Panc1 (cell line): Measurements from ENCODE around the gene CMTM6. TPM values are rescaled to one million over a fixed set of nuclear protein-coding genes. Genes with fewer than 3 reads are reported as not detected.
A peak's percentile ranks its signal among the peaks of the same experiment; 100 is the strongest.

Experiments
- ATAC-seq: fragments of 200-7000 bp; cut with Tn5 transposase; 2 replicates; pipeline ENCODE4 v1.9.1; 2020; ENCODE audit warnings: mild to moderate bottlenecking, moderate library complexity
- BruUV-seq: library from RNA; stranded (reverse); fragments of 400-500 nt; replicated peaks from 2 replicates; lab custom pipeline; 2021; lab: Mats Ljungman, UMichigan
- CTCF ChIA-PET: fragments of 300-600 bp; sonication (Branson Sonifier 250); formaldehyde crosslinking; loops from one replicate; lab custom pipeline; 2022; ENCODE audit warnings: antibody characterized with exemption; lab: Charles Lee
- POLR2A ChIA-PET: fragments of 300-600 bp; sonication (Branson Sonifier 250); formaldehyde crosslinking; loops from one replicate; lab custom pipeline; 2022; ENCODE audit warnings: antibody characterized with exemption; lab: Charles Lee
- DNase-seq: peaks from one replicate; pipeline ENCODE4 v3.0.0-alpha.2; 2010; ENCODE audit warnings: low read depth, low spot score
- H3K27ac ChIP-seq: 2 replicates; pipeline ENCODE4 v1.5.1; 2011; ENCODE audit warnings: mild to moderate bottlenecking, low read length, inconsistent platforms
- H3K27me3 ChIP-seq: fragments of 200-500 bp; sonication (Bioruptor generic); 2 replicates; pipeline ENCODE4 v1.6.0; 2014; ENCODE audit warnings: low read length, inconsistent platforms; ENCODE audit not compliant: control insufficient read depth, insufficient read depth
- H3K36me3 ChIP-seq: fragments of 200-500 bp; sonication (Bioruptor generic); 2 replicates; pipeline ENCODE4 v1.5.1; 2014; ENCODE audit warnings: inconsistent platforms, mild to moderate bottlenecking, low read length, moderate library complexity; ENCODE audit not compliant: control insufficient read depth, insufficient read depth
- H3K4me1 ChIP-seq: 2 replicates; pipeline ENCODE4 v1.5.1; 2011; ENCODE audit warnings: inconsistent platforms, mild to moderate bottlenecking, low read length, moderate library complexity; ENCODE audit not compliant: control insufficient read depth, insufficient read depth
- H3K4me3 ChIP-seq, 2 experiments: 2 replicates each; pipeline ENCODE4 v1.5.1; 2011 to 2012; ENCODE audit warnings: low read depth in 2 of 2, low read length in 2 of 2, mild to moderate bottlenecking in 2 of 2, inconsistent platforms in 1 of 2, moderate library complexity in 1 of 2
- H3K9me3 ChIP-seq: fragments of 200-500 bp; sonication (Bioruptor generic); 2 replicates; pipeline ENCODE4 v1.5.1; 2014; ENCODE audit warnings: low read depth, mild to moderate bottlenecking, inconsistent platforms, low read length, moderate library complexity; ENCODE audit not compliant: control insufficient read depth, insufficient read depth
- CTCF ChIP-seq: fragments of 450-650 bp; IDR thresholded peaks from 2 replicates; pipeline ENCODE4 v1.5.1; 2017; ENCODE audit warnings: mild to moderate bottlenecking
- SIN3A ChIP-seq: IDR thresholded peaks from 2 replicates; pipeline ENCODE4 v1.6.1; 2012; ENCODE audit warnings: low read depth, mild to moderate bottlenecking, low read length, moderate library complexity, borderline replicate concordance; ENCODE audit not compliant: insufficient read depth
- in situ Hi-C: cut with HindIII; loops from 2 replicates; pipeline ENCODE4 v1.10.0; 2016; ENCODE audit warnings: low sequenced_read_pairs, low pct_unique_long_range_greater_than_20kb
- intact Hi-C: fragments of 100-400 bp; cut with micrococcal nuclease; formaldehyde crosslinking; loops from one replicate; pipeline ENCODE4 v1.10.0; 2022; ENCODE audit not compliant: unreplicated experiment
- total RNA-seq: library from RNA; stranded (reverse); gene quantifications from one replicate; pipeline ENCODE4 v1.2.1, GENCODE V29; 2021; ENCODE audit not compliant: unreplicated experiment
- TF ChIP-seq, protein P1 (sequence below), 2 experiments: IDR thresholded peaks; 2 replicates each; pipeline ENCODE4 v1.6.1; 2011 to 2012; ENCODE audit warnings: low read depth in 2 of 2, control low read depth in 1 of 2, low read length in 1 of 2, mild to moderate bottlenecking in 1 of 2, moderate library complexity in 1 of 2; ENCODE audit not compliant: insufficient read depth in 1 of 2

The CMTM6 gene
- total RNA-seq, 1 experiment from 2014 or later: 56.4 TPM

DNA sequence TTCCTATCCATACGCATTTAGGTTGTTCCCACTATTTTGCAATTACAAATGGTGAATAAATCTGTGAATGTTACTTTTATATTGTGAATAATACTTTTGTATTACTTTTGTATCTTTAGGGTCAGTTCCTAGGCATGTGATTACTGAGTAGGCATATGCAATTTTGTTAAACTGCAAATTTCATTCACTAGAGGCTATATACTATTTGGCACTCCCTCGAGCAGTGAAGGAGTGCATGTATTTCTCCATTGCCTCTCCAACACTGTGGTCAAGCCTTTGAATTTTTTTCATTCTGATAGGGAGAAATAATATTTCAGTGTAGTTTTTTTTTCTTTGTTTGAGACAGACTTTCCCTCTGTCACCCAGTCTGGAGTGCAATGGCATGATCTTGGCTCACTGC is 8.4 kb upstream of the CMTM6 start:
- Histone ChIP-seq H3K4me1 (no peaks in the 10 kb centered on the region), H3K27me3 (no peaks in the 10 kb centered on the region), H3K9me3 (no peaks in the 10 kb centered on the region), H3K27ac (no peak overlapping the region), H3K36me3 (no peaks in the 10 kb centered on the region), H3K4me3 (no peak overlapping the region)
- intact Hi-C loops: loop anchor here (2.0 kb wide), 1 partner anchor 154 kb away; no protein-coding TSS in a partner anchor
- DNase-seq: no peak
- ChIA-PET CTCF (no interaction called here), POLR2A (no interaction called here)
- in situ Hi-C loops: no loop called here
- no TSS peak for BruUV-seq
- TF ChIP-seq SIN3A: no peak
- no peak for ATAC-seq

DNA sequence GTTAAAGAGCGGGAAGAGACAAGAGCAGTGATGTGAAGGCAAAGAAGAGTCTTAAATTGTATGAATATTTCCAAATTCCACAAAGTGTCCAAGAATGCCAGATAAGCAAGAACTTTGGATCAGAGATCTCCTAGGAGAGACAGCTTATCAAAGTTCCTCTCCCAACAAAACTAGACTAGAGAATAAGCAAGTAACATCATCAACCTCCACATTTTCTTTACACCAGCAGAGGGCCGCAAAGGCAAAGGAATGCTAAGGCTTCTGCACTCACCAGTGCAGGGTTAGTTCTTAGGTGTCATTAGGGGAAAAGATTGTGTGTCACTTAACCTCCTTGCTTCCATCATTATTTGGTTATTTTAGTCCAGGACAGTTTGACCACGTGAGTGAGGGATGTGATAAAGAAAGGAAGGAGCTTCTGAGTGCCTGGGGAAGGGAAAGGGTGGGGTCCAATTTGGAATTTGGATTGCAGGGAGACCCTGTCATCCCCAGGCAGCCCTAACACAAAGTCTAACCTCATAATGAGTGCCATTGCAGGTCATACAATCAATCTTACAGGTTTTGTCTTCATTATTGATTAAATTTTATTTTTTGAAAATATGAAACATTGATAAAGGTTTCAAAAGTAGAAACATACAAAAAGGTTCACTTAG is 7.5 kb upstream of the CMTM6 start:
- ChIA-PET CTCF (no interaction called here), POLR2A (no interaction called here)
- BruUV-seq: no TSS peak

More for the DNA sequence above, 7.5 kb upstream of the CMTM6 start:
- peak; percentile 72 for TF ChIP-seq CTCF
- TF ChIP-seq, protein P1, sequence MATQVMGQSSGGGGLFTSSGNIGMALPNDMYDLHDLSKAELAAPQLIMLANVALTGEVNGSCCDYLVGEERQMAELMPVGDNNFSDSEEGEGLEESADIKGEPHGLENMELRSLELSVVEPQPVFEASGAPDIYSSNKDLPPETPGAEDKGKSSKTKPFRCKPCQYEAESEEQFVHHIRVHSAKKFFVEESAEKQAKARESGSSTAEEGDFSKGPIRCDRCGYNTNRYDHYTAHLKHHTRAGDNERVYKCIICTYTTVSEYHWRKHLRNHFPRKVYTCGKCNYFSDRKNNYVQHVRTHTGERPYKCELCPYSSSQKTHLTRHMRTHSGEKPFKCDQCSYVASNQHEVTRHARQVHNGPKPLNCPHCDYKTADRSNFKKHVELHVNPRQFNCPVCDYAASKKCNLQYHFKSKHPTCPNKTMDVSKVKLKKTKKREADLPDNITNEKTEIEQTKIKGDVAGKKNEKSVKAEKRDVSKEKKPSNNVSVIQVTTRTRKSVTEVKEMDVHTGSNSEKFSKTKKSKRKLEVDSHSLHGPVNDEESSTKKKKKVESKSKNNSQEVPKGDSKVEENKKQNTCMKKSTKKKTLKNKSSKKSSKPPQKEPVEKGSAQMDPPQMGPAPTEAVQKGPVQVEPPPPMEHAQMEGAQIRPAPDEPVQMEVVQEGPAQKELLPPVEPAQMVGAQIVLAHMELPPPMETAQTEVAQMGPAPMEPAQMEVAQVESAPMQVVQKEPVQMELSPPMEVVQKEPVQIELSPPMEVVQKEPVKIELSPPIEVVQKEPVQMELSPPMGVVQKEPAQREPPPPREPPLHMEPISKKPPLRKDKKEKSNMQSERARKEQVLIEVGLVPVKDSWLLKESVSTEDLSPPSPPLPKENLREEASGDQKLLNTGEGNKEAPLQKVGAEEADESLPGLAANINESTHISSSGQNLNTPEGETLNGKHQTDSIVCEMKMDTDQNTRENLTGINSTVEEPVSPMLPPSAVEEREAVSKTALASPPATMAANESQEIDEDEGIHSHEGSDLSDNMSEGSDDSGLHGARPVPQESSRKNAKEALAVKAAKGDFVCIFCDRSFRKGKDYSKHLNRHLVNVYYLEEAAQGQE (IDR thresholded peaks at IDR 0.05; ENCODE audit: insufficient read depth in 1 of 2, low read depth in 2 of 2, low read length in 1 of 2): no peak
- no peaks in the 10 kb centered on the region for H3K4me1 ChIP-seq
- no peaks in the 10 kb centered on the region for H3K27me3 ChIP-seq
- H3K9me3 ChIP-seq: no peaks in the 10 kb centered on the region
- ATAC-seq (peak; percentile 95), DNase-seq (no peak)
- no peak overlapping the region for H3K4me3 ChIP-seq
- intact Hi-C loops: loop anchor here (2.0 kb wide), 1 partner anchor 155 kb away; no protein-coding TSS in a partner anchor
- H3K27ac ChIP-seq: no peak overlapping the region
- H3K36me3 ChIP-seq: no peaks in the 10 kb centered on the region
- in situ Hi-C loops: no loop called here
